ENCODE results near the gene CDKAL1.

GRCh38 chr6:20870493-20870892, 336.2 kb downstream of the CDKAL1 start:
- TF ChIP-seq CTCF (IDR thresholded peaks at IDR 0.05), result no peak
- TF ChIP-seq EZH2 (IDR thresholded peaks at IDR 0.05), result no peak

Data from neural progenitor cell (in vitro differentiated cells).